GM21360 (cell line): ENCODE measurements around the gene PLK4.
"Not testable (repeated sequence)": the region's sequence is repeated elsewhere in the genome, so short reads cannot be mapped to it uniquely, and the experiment has no call there.

Experiments
- ATAC-seq: cut with Tn5 transposase; IDR thresholded peaks from one replicate; pipeline ENCODE4 v1.9.1; 2021; ENCODE audit warnings: mild to moderate bottlenecking, moderate library complexity; ENCODE audit not compliant: unreplicated experiment

PLK4 gene

GRCh38 chr4:127899682-127900081, 19.0 kb downstream of the PLK4 start:
- not testable (repeated sequence) for ATAC-seq

- ATAC-seq = no peak
These were observed 24.3 kb downstream of the PLK4 start for GRCh38 chr4:127905029-127905428.

- ATAC-seq = no peak
These were observed 35.8 kb downstream of the PLK4 start for GRCh38 chr4:127916512-127916911.

GRCh38 chr4:127917151-127917550, 36.5 kb downstream of the PLK4 start:
- ATAC-seq = no peak

- ATAC-seq = no peak
These were observed 39.8 kb downstream of the PLK4 start for GRCh38 chr4:127920521-127920920.

- ATAC-seq = no peak
These were observed 41.5 kb downstream of the PLK4 start for GRCh38 chr4:127922226-127922625.

- not testable (repeated sequence) for ATAC-seq
These were observed 45.0 kb downstream of the PLK4 start for GRCh38 chr4:127925720-127926119.

- no peak for ATAC-seq
These were observed 49.5 kb downstream of the PLK4 start for GRCh38 chr4:127930175-127930574.

GRCh38 chr4:127931836-127932235, 51.1 kb downstream of the PLK4 start:
- ATAC-seq = not testable (repeated sequence)

GRCh38 chr4:127936974-127937373, 56.3 kb downstream of the PLK4 start:
- no peak for ATAC-seq
